ENCODE data around the gene ERBB3.
"Not testable (repeated sequence)": the region's sequence is repeated elsewhere in the genome, so short reads cannot be mapped to it uniquely, and the experiment has no call there.

ERBB3 gene

GRCh38 chr12:56116267-56117081 is 36.5 kb downstream of the ERBB3 start, which contains the start of gene RPL41:
RPL41 (plus strand) TSS chr12:56116633.
- peak; percentile 57 for DNase-seq

GRCh38 chr12:56117082-56117706 is 37.2 kb downstream of the ERBB3 start:
- not testable (repeated sequence) for DNase-seq

GRCh38 chr12:56117778-56118687 is 38.1 kb downstream of the ERBB3 start, which contains the start of gene ZC3H10:
ZC3H10 (plus strand) TSS chr12:56118266; CDS start chr12:56120563, 2,297 bp downstream.
- DNase-seq: peak; percentile 70

GRCh38 chr12:56118688-56119357 is 38.9 kb downstream of the ERBB3 start:
- no peak for DNase-seq

GRCh38 chr12:56119361-56119796 is 39.4 kb downstream of the ERBB3 start:
- DNase-seq: no peak

GRCh38 chr12:56120158-56120846 is 40.3 kb downstream of the ERBB3 start:
- no peak for DNase-seq

- DNase-seq: no peak
Measured at GRCh38 chr12:56121204-56121870, 41.4 kb downstream of the ERBB3 start.

GRCh38 chr12:56122637-56123036 is 42.7 kb downstream of the ERBB3 start:
- DNase-seq: no peak

- no peak for DNase-seq
Measured at GRCh38 chr12:56124133-56124532, 44.2 kb downstream of the ERBB3 start.

GRCh38 chr12:56126732-56127239 is 46.8 kb downstream of the ERBB3 start:
- no peak for DNase-seq

- DNase-seq: no peak
Measured at GRCh38 chr12:56127485-56127887, 47.5 kb downstream of the ERBB3 start.

- DNase-seq: peak; percentile 83
Measured at GRCh38 chr12:56127888-56128669, 48.1 kb downstream of the ERBB3 start, which contains the start of gene ESYT1. ESYT1 (plus strand) TSS chr12:56128267; CDS start chr12:56128320, 53 bp downstream.

- DNase-seq: no peak
Measured at GRCh38 chr12:56128670-56129205, 48.8 kb downstream of the ERBB3 start.

GRCh38 chr12:56129206-56129941 is 49.4 kb downstream of the ERBB3 start:
- DNase-seq: no peak

GRCh38 chr12:56129942-56130495 is 50.1 kb downstream of the ERBB3 start:
- DNase-seq: no peak

GRCh38 chr12:56130876-56131275 is 50.9 kb downstream of the ERBB3 start:
- no peak for DNase-seq

- no peak for DNase-seq
Measured at GRCh38 chr12:56134897-56135296, 54.9 kb downstream of the ERBB3 start.

- DNase-seq: no peak
Measured at GRCh38 chr12:56137853-56138571, 58.0 kb downstream of the ERBB3 start.
